PFSK-1 (cell line): ENCODE measurements around the gene SHISA7.

ENCODE experiments used
- SIN3A ChIP-seq: IDR thresholded peaks from 2 replicates; pipeline ENCODE4 v1.6.1; 2012; ENCODE audit warnings: mild to moderate bottlenecking, low read length, moderate library complexity, borderline replicate concordance; ENCODE audit not compliant: insufficient read depth
- TAF1 ChIP-seq: IDR thresholded peaks from 2 replicates; pipeline ENCODE4 v1.6.1; 2012; ENCODE audit warnings: low read length, control low read depth, borderline replicate concordance; ENCODE audit not compliant: insufficient read depth

- TF ChIP-seq TAF1 (no peak), SIN3A (no peak)
Observed at GRCh38 chr19:55456347-55456746, 13.2 kb upstream of the SHISA7 start.
